Heart left ventricle (tissue), 16 donors: Measurements from ENCODE around the gene ZNF789. TPM values are rescaled to one million over a fixed set of nuclear protein-coding genes. Genes with fewer than 3 reads are reported as not detected.

Source experiments
- ATAC-seq, 4 donors: fragments of 200-7000 bp; cut with Tn5 transposase; one replicate each; pipeline ENCODE4 v1.9.1; 2020 to 2022; ENCODE audit warnings: moderate library complexity in 4 of 4, mild to moderate bottlenecking in 3 of 4, moderate number of reproducible peaks in 1 of 4
- DNase-seq, 5 donors: peaks; one replicate each; pipeline ENCODE4 v3.0.0-alpha.2; 2020
- H3K27ac ChIP-seq, 12 donors: fragments of 200-600 bp; sonication (generic) in 4 of 12; one replicate each; pipeline versions ENCODE4 v1.5.0 to v1.8.0; 2016 to 2022; ENCODE audit warnings: mild to moderate bottlenecking in 2 of 12
- H3K27me3 ChIP-seq, 9 donors: fragments of 200-600 bp; sonication (generic) in 2 of 9; one replicate each; pipeline versions ENCODE4 v1.5.1 to v1.8.0; 2016 to 2022; ENCODE audit warnings: mild to moderate bottlenecking in 3 of 9
- H3K36me3 ChIP-seq, 9 donors: fragments of 200-600 bp; sonication (generic) in 2 of 9; one replicate each; pipeline versions ENCODE4 v1.5.0 to v1.8.0; 2018 to 2022; ENCODE audit warnings: mild to moderate bottlenecking in 2 of 9
- H3K4me1 ChIP-seq, 12 donors: fragments of 200-600 bp; sonication (generic) in 4 of 12; one replicate each; pipeline versions ENCODE4 v1.5.0 to v1.8.0; 2016 to 2022; ENCODE audit warnings: mild to moderate bottlenecking in 3 of 12
- H3K4me3 ChIP-seq, 12 donors: fragments of 200-600 bp; sonication (generic) in 4 of 12; one replicate each; pipeline versions ENCODE4 v1.5.0 to v1.8.0; 2017 to 2022; ENCODE audit warnings: mild to moderate bottlenecking in 9 of 12, moderate library complexity in 4 of 12
- H3K9me3 ChIP-seq, 12 donors: fragments of 200-600 bp; sonication (generic) in 4 of 12; one replicate each; pipeline versions ENCODE4 v1.5.0 to v1.8.0; 2016 to 2022; ENCODE audit warnings: mild to moderate bottlenecking in 1 of 12
- POLR2A ChIP-seq, 2 donors: fragments of 450-650 bp; IDR thresholded peaks; one replicate each; pipeline ENCODE4 v1.6.1; 2017; ENCODE audit warnings: antibody characterized with exemption in 2 of 2, mild to moderate bottlenecking in 2 of 2, moderate library complexity in 2 of 2
- WGBS, 4 donors: extraction: QIAGEN DNeasy Blood & Tissue Kit in 2 of 4; methylation state at CpG; one replicate each; pipeline versions ENCODE4 v1.1.5 to v1.1.7; 2013 to 2018; 5-methylcytosine and 5-hydroxymethylcytosine counted together
- intact Hi-C, 10 donors: fragments of 100-400 bp; cut with DNase I; formaldehyde crosslinking; loops; one replicate each; pipeline versions ENCODE4 v1.11.1 to v1.14.2; 2022
- polyA plus RNA-seq, 2 donors: library from polyadenylated mRNA; stranded (reverse); fragments of 200-250 nt; gene quantifications; one replicate each; pipeline ENCODE4 v1.2.3, GENCODE V29; 2013
- total RNA-seq, 9 donors: library from RNA; depleted of rRNA in 2 of 9; stranded (reverse); fragments of >200 nt in 2 of 9; fragmentation: NEBNext Ultra II Directional in 3 of 9; extraction: Animal tissue kit (Norgen Biotek cat#: 25700) in 3 of 9; gene quantifications; one replicate each; pipeline versions ENCODE4 v1.1.0 to v1.2.4, GENCODE V29; 2016 to 2023
- TF ChIP-seq, protein P1 (sequence below), 12 donors: fragments of 200-600 bp; sonication (generic) in 4 of 12; IDR thresholded peaks; one replicate each; pipeline versions ENCODE4 v1.5.0 to v1.8.0; 2018 to 2022; ENCODE audit warnings: antibody characterized with exemption in 12 of 12, mild to moderate bottlenecking in 5 of 12
- donor health status: ischemic (EF 13 %, LVEDD 7.1; RV severe dilation, severe dysfunction).
- donor health status: healthy with polysubstance abuse.
- donor health status: DM: no; HTN: yes; CAD: no.
- donor health status: DM: no; HTN: no; CAD: no.
- donor health status: ischemic (EF 25% LVEDD 6.9; RV normal size, moderate dysfunction).
- donor health status: ischemic (EF 25% LVEDD 5.7; RV mildly dilated, moderate dysfunction).
- donor health status: healthy.
- donor health status: DM: yes; HTN: yes; CAD: no.
- donor health status: ischemic (EF 35%, LVEDD 5.7; RV mildly dilated, moderate dysfunction).
- donor health status: nonischemic (EF 11% LVEDD 7.7; RV severe dilation, severe dysfunction).
- donor health status: DM: yes; HTN: yes; CAD: no.
- donor health status: PGD.
- donor health status: ischemic (EF 29% LVEDD 5.4; RV normal size, mild dysfunction).
- donor health status: nonischemic (EF 23%, LVEDD 6.1; RV moderate dilation, normal function).

Gene ZNF789
- total and polyA plus RNA-seq, 11 donors = 2.1 to 5.2 (median 3.3) TPM

DNA sequence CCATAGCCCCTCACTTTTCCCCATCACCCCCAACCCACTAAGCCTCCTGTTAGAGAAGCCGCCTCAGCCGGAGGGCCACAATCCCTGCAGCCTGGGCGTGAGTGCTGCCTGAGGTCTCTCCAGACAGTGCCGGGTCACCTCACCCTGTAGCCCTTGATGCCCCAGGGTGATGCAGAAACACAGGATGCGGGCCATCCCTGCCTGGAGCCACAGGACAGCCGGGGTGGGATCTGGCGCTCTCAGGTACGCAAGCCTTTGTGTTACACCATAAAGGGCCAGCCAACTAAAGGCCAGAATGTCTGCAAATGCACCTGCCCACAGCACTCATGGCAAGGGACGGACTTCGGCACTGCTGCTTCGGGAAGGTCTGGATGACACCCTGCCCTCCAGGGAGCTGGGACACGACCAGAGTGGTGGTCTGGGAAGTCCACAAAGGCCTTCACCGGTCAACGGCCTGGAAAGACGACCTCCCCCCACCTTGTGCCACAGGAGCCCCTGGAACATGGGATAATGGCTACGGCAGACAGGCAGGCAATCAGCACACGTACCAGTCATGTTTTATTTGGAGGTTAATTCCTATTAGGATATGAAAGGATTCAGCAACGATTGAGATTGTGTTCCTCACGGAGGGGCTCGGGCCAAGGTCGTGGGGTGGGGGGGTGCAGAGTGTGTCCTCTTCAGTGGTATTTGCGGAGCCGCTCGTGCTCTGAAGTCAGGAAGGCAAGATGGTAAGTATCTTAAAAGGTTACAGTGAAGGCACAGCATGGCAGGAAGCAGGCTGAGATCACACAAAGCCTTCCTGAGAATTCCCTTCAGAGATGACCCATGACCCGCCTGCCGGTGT lies 14.8 kb upstream of the ZNF789 start:
- no peak overlapping the region for H3K27ac ChIP-seq
- no peak for TF ChIP-seq POLR2A (IDR thresholded peaks at IDR 0.05)
- TF ChIP-seq, protein P1, sequence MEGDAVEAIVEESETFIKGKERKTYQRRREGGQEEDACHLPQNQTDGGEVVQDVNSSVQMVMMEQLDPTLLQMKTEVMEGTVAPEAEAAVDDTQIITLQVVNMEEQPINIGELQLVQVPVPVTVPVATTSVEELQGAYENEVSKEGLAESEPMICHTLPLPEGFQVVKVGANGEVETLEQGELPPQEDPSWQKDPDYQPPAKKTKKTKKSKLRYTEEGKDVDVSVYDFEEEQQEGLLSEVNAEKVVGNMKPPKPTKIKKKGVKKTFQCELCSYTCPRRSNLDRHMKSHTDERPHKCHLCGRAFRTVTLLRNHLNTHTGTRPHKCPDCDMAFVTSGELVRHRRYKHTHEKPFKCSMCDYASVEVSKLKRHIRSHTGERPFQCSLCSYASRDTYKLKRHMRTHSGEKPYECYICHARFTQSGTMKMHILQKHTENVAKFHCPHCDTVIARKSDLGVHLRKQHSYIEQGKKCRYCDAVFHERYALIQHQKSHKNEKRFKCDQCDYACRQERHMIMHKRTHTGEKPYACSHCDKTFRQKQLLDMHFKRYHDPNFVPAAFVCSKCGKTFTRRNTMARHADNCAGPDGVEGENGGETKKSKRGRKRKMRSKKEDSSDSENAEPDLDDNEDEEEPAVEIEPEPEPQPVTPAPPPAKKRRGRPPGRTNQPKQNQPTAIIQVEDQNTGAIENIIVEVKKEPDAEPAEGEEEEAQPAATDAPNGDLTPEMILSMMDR (IDR thresholded peaks at IDR 0.05) = no peak
- no peak for ATAC-seq

DNA sequence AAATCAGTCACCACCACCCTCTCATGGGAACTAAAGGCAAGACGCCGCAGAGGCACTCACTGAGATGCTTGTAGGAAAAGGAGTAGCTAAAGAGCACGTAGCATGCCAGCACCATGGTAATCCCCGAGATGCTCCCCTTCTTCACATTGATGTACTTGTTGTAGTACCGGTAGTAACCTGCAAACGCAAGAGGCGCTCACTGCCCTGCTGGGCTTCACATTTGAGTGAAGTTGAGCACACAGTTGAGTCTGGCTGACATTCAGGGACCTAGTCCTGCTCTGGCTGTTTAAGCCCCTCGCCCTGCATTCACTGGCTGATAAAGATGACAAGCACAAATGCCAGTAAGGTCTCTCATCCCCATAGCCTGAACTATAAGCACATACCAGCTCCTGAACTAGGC lies 13.6 kb upstream of the ZNF789 start:
- Histone ChIP-seq H3K36me3 (peaks cover 0 to 87% (median 75%) of the 10 kb centered on the region in 9 donors), H3K27ac (no peak overlapping the region), H3K4me3 (no peak overlapping the region), H3K4me1 (peaks cover 8 to 48% (median 23%) of the 10 kb centered on the region in 12 donors), H3K27me3 (no peaks in the 10 kb centered on the region), H3K9me3 (no peaks in the 10 kb centered on the region)
- ATAC-seq (no peak), DNase-seq (no peak)
- intact Hi-C loops = no loop called here
- WGBS, 4 donors = 84 to 91% (median 87%) methylated on average over 8 of the region's 8 CpGs
- no peak for TF ChIP-seq POLR2A (IDR thresholded peaks at IDR 0.05)
- TF ChIP-seq, protein P1 (IDR thresholded peaks at IDR 0.05) = peak in 3 of 12 donors; percentile 19 to 34 (median 23)

More for the DNA sequence above, 14.8 kb upstream of the ZNF789 start:
- H3K27me3 ChIP-seq = no peaks in the 10 kb centered on the region
- peaks cover 0 to 88% (median 77%) of the 10 kb centered on the region in 9 donors for H3K36me3 ChIP-seq
- H3K4me3 ChIP-seq = no peak overlapping the region
- H3K4me1 ChIP-seq = peaks cover 5 to 41% (median 20%) of the 10 kb centered on the region in 12 donors
- intact Hi-C loops = no loop called here
- 68 to 77% (median 76%) methylated on average over 17 to 26 of the region's 26 CpGs for WGBS, 4 donors
- no peaks in the 10 kb centered on the region for H3K9me3 ChIP-seq
- no peak for DNase-seq

DNA sequence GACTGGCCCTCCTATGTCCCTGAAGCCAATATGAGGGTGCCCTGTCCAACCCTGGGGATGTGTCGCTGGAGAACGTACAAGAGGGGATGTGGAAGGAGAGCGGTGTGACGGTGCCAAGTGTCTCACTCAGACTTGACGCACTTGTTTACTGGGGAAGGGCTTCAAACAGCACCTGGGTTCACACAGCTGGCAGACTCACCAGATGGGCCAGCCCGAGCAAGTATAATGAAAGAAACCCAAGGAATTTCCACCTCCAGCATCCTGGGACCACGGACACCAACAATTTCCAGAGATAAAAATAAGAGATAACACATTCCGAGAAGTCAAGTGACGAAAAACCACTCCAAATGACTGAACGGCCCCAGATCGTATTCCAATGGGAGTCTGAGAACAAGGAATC lies 12.0 kb upstream of the ZNF789 start:
- WGBS, 4 donors = 55 to 69% (median 65%) methylated on average over 11 of the region's 11 CpGs
- Histone ChIP-seq H3K4me3 (no peak overlapping the region), H3K36me3 (peaks cover 0 to 74% (median 61%) of the 10 kb centered on the region in 9 donors), H3K27me3 (no peaks in the 10 kb centered on the region), H3K27ac (peak overlapping the region in 1 of 12 donors; percentile 10), H3K9me3 (no peaks in the 10 kb centered on the region), H3K4me1 (peaks cover 8 to 60% (median 35%) of the 10 kb centered on the region in 12 donors)
- intact Hi-C loops = no loop called here
- no peak for DNase-seq
- TF ChIP-seq, protein P1 (IDR thresholded peaks at IDR 0.05) = no peak
- no peak for TF ChIP-seq POLR2A (IDR thresholded peaks at IDR 0.05)
- peak in 3 of 4 donors; percentile 3 to 19 (median 12) for ATAC-seq

DNA sequence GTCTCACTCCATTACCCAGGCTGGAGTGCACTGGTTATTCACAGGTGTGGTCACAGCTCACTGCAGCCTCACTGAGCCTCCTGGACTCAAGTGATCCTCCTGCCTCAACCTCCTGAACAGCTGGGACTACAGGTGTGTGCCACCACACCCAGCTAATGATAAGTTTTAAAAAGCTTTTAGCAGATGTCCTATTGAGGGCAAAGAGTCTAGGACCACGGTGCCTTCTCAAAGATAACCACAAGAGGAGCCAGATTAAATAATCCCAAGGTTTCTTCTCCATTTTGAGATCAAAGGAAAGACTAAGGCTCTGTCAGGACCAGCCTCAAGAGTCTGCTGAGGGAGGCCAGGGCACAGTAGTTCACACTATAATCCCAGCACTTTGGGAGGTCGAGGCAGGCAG lies 11.5 kb upstream of the ZNF789 start:
- 91 to 94% (median 93%) methylated on average over 2 of the region's 2 CpGs for WGBS, 4 donors
- DNase-seq (no peak), ATAC-seq (no peak)
- Histone ChIP-seq H3K4me1 (peaks cover 8 to 61% (median 36%) of the 10 kb centered on the region in 12 donors), H3K27me3 (no peaks in the 10 kb centered on the region), H3K9me3 (no peaks in the 10 kb centered on the region), H3K4me3 (no peak overlapping the region), H3K27ac (no peak overlapping the region), H3K36me3 (peaks cover 0 to 70% (median 55%) of the 10 kb centered on the region in 9 donors)
- TF ChIP-seq, protein P1 (IDR thresholded peaks at IDR 0.05) = no peak
- TF ChIP-seq POLR2A (IDR thresholded peaks at IDR 0.05) = no peak
- intact Hi-C loops = no loop called here
